HG03565 (cell line): Measurements from ENCODE around the gene TBC1D12.
"Not testable (repeated sequence)": the region's sequence is repeated elsewhere in the genome, so short reads cannot be mapped to it uniquely, and the experiment has no call there.

Experiments
- ATAC-seq: cut with Tn5 transposase; IDR thresholded peaks from one replicate; pipeline ENCODE4 v1.9.1; 2021; ENCODE audit warnings: mild to moderate bottlenecking, moderate library complexity; ENCODE audit not compliant: unreplicated experiment

Gene TBC1D12

DNA sequence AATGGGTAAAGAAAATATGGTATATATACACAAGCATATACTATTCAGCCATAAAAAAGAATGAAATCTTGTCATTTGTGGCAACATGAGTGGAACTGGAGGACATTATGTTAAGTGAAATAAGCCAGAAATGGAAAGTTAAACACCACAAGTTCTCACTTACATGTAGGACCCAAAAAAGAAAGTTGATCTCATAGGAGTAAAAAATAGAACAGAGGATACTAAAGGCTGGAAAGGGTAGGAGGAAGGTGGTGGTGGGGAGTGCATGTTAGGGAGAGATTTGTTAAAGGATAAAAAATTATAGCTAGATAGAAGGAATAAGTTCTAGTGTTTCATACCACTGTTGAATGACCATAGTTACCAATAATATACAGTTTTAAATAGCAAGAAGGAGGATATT lies 48.4 kb downstream of the TBC1D12 start:
- no peak for ATAC-seq

DNA sequence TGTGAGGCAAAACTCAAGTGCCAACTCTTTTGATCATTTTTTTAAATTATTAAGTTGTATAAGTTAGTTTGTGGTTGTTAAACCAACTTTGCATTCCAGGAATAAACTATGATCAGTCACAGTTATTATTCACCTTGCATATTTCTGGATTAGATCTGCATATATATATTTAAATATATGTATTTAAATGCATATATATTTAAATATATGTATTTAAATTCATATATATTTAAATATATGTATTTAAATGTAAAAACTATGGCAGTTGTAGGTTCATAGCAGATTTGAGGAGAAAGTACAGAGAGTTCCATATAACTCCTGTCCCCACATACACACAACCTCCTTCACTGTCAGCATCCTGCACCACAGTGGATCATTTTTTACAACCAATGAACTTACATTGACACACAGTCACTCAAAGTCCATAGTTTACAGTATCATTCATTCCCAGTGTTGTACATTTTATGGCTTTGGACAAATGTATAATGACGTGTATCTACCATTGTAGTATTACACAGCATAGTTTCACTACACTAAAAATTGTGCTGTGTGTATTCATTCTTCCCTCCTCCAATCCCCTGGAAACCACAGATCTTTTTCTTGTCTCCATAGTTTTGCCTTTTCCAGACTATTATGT lies 49.7 kb downstream of the TBC1D12 start:
- no peak for ATAC-seq

DNA sequence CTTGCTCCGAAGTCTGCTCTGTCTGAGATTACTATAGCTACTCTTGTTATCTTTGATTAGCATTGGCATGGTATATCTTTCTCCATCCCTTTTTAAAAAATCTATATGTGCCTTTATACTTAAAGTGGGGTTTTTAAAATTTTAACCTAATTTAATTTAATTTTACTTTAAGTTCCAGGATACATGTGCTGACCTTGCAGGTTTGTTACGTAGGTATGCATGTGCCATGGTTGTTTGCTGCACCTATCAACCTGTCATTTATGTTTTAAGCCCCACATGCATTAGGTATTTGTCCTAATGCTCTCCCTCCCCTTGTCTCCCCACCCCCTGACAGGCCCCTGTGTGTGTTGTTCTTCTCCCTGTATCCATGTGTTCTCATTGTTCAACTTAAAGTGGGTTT lies 54.6 kb downstream of the TBC1D12 start:
- ATAC-seq, result no peak

GRCh38 chr10:94459385-94459784 lies 57.0 kb downstream of the TBC1D12 start:
- no peak for ATAC-seq

DNA sequence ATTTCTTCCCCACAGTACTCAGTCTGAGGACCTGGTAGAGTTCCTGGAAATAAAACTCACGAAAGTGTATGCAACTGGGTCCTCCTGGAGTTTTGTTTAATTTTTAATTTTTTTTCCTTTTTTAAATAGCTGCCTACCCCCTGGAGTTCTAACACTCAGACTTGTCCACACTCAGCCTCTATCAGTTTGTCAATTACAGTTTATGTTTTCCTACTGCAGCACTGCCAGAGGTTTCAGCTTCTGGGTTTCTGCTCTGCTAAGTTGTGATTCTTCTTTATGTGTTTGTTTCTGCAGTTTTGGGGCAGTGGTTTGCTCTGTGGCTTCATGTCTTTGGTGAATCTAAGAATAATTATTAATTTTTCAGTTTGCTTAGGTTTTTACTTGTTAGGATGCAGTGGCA lies 59.2 kb downstream of the TBC1D12 start:
- no peak for ATAC-seq

DNA sequence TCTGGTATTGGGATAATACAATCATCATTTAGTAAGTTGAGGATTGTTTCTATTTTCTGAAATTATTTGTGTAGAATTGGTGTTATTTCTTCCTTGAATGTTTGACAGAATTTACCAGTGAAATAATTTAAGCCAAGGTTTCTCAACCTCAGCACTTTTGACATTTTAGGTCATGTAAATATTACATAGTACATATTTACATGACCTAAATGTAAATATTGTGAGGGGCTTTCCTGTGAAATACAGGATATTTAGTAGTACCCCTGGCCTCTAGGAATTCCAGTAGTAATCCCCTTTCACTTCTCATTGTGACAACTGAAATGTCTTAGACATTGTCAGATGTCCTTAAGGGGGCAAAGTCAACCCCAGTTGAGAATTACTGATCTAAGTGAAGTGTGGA lies 59.8 kb downstream of the TBC1D12 start:
- ATAC-seq, result no peak

DNA sequence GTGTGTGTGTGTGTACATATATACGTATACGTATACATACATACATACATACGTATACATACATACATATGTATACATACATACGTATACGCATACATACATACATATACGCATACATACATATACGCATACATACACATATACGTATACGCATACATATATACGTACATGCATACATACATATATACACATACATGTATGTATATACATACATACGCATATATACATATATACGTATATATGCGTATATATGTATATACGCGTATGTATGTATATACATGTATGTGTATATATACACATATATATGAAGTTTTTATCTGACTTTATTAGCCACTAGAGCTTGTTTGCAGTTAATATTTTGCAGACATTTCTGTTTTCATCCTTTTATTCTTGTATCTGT lies 63.3 kb downstream of the TBC1D12 start:
- no peak for ATAC-seq

GRCh38 chr10:94481410-94481809 lies 79.1 kb downstream of the TBC1D12 start:
- no peak for ATAC-seq

GRCh38 chr10:94483970-94484369 lies 81.6 kb downstream of the TBC1D12 start:
- ATAC-seq, result no peak

DNA sequence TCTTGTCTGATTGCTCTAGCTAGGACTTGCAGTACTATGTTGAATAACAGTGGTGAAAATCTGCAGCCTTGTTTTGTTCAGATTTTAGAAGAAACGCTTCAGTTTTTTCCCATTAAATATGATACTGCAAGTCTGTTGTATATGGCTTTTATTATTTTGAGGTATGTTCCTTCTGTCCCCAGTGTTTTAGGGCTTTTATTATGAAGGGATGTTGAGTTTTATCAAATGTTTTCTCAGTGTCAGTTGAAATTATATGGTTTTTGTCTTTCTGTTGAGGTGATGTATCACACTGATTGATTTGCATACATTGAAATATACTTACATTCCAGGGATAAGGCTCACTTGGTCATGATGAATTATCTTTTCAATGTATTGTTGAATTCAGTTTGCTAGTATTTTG lies 82.8 kb downstream of the TBC1D12 start:
- no peak for ATAC-seq

GRCh38 chr10:94487575-94487974 lies 85.2 kb downstream of the TBC1D12 start:
- ATAC-seq, result no peak

DNA sequence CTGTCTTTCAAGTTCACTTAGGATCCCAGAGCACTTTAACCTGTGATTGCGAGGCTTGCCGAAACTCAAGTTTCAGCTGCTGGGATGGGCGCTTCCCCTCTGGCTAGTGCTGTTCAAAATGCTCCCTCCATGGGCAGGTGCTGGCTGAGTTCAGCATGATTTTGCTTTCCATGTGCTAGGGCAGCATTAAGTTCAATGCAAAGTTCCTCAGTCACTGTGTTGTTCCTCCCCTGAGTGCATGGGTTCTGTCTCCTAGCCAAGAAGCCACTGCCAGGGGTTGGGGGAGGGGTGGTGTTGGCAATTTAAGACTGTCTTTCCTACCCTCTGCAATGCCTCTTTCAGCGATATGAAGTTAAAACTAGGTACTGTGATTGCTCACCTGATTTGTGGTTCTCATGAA lies 86.8 kb downstream of the TBC1D12 start:
- ATAC-seq, result no peak

DNA sequence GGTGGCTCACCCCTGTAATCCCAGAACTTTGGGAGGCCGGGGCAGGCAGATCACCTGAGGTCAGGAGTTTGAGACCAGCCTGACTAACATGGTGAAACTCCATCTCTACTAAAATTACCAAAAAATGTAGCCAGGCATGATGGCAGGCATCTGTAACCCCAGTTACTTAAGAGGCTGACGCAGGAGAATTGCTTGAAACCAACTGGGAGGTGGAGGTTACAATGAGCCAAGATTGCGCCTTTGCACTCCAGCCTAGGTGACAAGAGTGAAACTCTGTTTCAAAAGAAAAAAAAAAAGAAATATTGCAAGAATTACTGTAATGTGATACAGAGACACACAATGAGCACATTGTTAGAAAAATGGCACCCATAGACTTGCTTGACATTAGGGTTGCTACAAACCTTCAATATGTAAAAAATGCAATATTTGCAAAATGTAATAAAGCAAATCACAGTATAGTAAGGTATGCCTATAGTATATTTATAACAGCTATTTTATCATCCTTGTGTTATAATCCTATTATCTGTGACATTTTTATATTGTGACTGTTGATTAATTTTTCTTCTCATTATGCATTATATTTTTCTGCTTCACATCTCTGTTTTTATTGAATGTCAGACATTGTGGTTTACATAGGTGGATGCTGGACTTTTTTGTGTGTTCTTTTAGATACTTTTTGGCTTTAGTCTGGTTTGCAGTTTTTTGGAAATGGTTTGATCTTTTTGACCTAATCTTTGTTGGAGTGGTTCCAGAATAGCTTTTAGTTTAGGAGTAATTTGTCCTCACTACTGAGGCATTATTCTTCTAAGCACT lies 87.8 kb downstream of the TBC1D12 start:
- no peak for ATAC-seq

GRCh38 chr10:94490789-94491039 lies 88.4 kb downstream of the TBC1D12 start:
- no peak for ATAC-seq

DNA sequence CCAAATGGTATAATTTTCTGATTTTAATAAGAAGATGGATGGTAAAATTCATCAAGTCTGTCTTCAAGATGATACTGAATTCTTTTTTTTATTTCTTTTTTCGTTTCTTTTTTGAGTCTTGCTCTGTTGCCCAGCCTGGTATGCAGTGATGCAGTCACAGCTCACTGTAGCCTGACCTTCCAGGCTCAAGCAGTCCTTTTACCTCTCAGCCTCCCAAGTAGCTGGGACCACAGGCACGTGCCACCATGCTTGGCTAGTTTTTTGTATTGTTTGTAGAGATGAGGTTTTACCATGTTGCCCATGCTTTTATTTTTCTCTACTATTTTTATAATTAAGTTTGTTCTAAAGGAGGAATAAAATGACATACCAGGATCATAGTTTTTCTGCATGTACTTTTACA lies 91.1 kb downstream of the TBC1D12 start:
- ATAC-seq, result no peak

DNA sequence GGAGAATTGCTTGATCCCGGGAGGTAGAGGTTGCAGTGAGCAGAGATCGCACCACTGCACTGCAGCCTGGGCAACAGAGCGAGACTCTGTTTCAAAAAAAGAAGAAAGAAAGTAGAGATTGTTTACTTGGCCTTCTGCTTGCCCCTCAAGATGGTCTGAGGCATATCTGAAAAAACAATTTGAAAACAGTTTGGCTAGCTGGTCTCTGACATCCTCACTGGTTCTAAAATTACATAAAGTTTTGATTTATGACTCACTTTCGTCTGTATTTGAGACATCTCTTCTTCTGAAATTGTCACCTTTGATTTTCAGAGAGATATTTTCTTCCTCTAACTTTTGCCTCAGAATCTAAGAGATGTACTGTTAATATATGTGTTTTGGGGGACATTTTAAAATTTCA lies 93.7 kb downstream of the TBC1D12 start:
- ATAC-seq, result peak; percentile 77

- no peak for ATAC-seq
Measured at GRCh38 chr10:94496646-94497045, 94.3 kb downstream of the TBC1D12 start.

DNA sequence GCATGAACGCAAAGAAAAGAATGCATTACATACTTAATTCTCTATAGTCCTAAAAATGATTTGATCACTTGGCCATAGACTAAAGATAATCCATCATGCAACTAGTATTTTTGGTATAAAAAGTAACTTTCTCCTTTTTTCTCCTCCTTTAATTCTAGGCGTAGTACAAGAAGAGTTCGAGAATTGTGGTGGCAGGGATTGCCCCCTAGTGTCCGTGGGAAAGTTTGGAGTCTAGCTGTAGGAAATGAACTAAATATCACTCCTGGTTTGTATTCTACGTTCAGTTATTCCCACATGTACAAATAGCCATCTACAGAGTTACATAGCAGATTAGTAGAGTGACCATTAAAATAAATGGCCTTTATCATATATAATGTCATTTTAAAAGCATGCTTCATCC lies 97.7 kb downstream of the TBC1D12 start:
- ATAC-seq, result no peak

- ATAC-seq, result no peak
Measured at GRCh38 chr10:94521276-94522250, 119.2 kb downstream of the TBC1D12 start.

DNA sequence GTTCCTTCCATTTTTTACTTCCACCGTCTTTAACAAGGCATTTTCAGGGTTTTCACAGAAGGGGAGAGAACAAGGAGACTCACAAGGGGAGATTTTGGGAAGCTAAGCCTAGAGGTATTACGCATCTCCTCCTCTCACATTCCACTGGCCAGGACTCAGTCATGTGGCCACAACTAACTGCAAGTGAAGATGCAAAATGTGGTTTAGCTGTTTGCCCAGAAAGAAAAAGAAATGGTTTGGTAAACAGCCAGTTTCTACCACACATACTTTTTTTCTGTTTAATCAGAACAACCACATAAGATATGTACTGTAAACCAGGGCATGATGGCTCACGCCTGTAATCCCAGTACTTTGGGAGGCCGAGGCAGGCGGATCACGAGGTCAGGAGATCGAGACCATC lies 121.8 kb downstream of the TBC1D12 start:
- ATAC-seq, result no peak

DNA sequence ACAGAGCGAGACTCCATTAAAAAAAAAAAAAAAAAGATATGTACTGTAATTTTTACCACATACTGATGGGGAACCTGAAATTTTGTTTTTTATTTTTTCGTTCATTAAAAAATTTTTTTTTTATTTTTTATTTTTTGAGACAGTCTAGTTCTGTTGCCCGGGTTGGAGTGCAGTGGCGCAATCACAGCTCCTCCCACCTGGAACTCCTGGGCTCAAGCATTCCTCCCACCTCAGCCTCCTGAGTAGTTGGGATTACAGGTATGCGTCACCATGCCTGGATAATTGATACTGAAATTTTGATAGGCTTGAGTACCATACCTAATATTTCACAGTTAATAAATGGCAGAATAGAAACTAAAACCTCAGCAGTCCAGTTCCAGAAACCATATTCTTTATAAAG lies 122.4 kb downstream of the TBC1D12 start:
- ATAC-seq, result no peak

GRCh38 chr10:94531550-94531949 lies 129.2 kb downstream of the TBC1D12 start:
- not testable (repeated sequence) for ATAC-seq
